Head of caudate nucleus (tissue), 42 donors: ENCODE results near the gene ACTG1.

Experiments
- DNase-seq, 42 donors: peaks; one replicate each; pipeline versions ENCODE4 v3.0.0 to v3.0.0-alpha.2; 2020 to 2021; ENCODE audit warnings: mixed read lengths in 7 of 42
- intact Hi-C: fragments of 100-400 bp; cut with DNase I; formaldehyde crosslinking; loops from one replicate; pipeline ENCODE4 v1.15.0; 2022

Gene ACTG1

GRCh38 chr17:81510785-81511553, 1.6 kb downstream of the ACTG1 start:
- peak in 11 of 42 donors; percentile 9 to 60 (median 30) for DNase-seq
- intact Hi-C loops = loop anchor here (5.0 kb wide), 2 partner anchors 41 to 114 kb away; partner anchors contain the start of genes BAHCC1 and FAAP100

GRCh38 chr17:81509972-81510784, 2.4 kb downstream of the ACTG1 start:
- peak in 2 of 42 donors; percentile 11 to 52 for DNase-seq
- intact Hi-C loops = loop anchor here (5.0 kb wide), 2 partner anchors 42 to 113 kb away; partner anchors contain the start of genes BAHCC1 and FAAP100

GRCh38 chr17:81509207-81509971, 3.2 kb downstream of the ACTG1 start:
- intact Hi-C loops = no loop called here
- DNase-seq = peak in 3 of 42 donors; percentile 18 to 43 (median 33)

GRCh38 chr17:81508639-81509206, 3.9 kb downstream of the ACTG1 start:
- intact Hi-C loops = no loop called here

GRCh38 chr17:81503619-81504018, 9.0 kb downstream of the ACTG1 start:
- no peak for DNase-seq

More at GRCh38 chr17:81508639-81509206, 3.9 kb downstream of the ACTG1 start:
- DNase-seq = no peak

GRCh38 chr17:81502471-81503017, 10.1 kb downstream of the ACTG1 start:
- intact Hi-C loops = no loop called here
- no peak for DNase-seq

More at GRCh38 chr17:81503619-81504018, 9.0 kb downstream of the ACTG1 start:
- intact Hi-C loops = no loop called here

GRCh38 chr17:81500047-81500446, 12.6 kb downstream of the ACTG1 start:
- intact Hi-C loops = no loop called here
- no peak for DNase-seq

- intact Hi-C loops = no loop called here
- no peak for DNase-seq
Measured at GRCh38 chr17:81499601-81499970, 13.0 kb downstream of the ACTG1 start.

GRCh38 chr17:81498953-81499600, 13.5 kb downstream of the ACTG1 start:
- DNase-seq = no peak
- intact Hi-C loops = no loop called here

GRCh38 chr17:81494626-81495377, 17.8 kb downstream of the ACTG1 start:
- intact Hi-C loops = no loop called here
- DNase-seq = peak in 39 of 42 donors; percentile 58 to 91 (median 78)

- intact Hi-C loops = no loop called here
- no peak for DNase-seq
Measured at GRCh38 chr17:81493198-81494038, 19.2 kb downstream of the ACTG1 start.

GRCh38 chr17:81492706-81493105, 19.9 kb downstream of the ACTG1 start:
- intact Hi-C loops = no loop called here
- DNase-seq = no peak

- DNase-seq = no peak
- intact Hi-C loops = no loop called here
Measured at GRCh38 chr17:81492202-81492601, 20.4 kb downstream of the ACTG1 start.

GRCh38 chr17:81491761-81492160, 20.8 kb downstream of the ACTG1 start:
- no peak for DNase-seq

GRCh38 chr17:81491181-81491581, 21.4 kb downstream of the ACTG1 start:
- DNase-seq = no peak
- intact Hi-C loops = no loop called here

More at GRCh38 chr17:81491761-81492160, 20.8 kb downstream of the ACTG1 start:
- intact Hi-C loops = no loop called here
